Measurements from ENCODE around the gene KLF16. TPM values are rescaled to one million over a fixed set of nuclear protein-coding genes. Genes with fewer than 3 reads are reported as not detected.

KLF16 gene
- total and polyA plus RNA-seq, 11 donors: 2.9 to 19.7 (median 9.2) TPM

DNA sequence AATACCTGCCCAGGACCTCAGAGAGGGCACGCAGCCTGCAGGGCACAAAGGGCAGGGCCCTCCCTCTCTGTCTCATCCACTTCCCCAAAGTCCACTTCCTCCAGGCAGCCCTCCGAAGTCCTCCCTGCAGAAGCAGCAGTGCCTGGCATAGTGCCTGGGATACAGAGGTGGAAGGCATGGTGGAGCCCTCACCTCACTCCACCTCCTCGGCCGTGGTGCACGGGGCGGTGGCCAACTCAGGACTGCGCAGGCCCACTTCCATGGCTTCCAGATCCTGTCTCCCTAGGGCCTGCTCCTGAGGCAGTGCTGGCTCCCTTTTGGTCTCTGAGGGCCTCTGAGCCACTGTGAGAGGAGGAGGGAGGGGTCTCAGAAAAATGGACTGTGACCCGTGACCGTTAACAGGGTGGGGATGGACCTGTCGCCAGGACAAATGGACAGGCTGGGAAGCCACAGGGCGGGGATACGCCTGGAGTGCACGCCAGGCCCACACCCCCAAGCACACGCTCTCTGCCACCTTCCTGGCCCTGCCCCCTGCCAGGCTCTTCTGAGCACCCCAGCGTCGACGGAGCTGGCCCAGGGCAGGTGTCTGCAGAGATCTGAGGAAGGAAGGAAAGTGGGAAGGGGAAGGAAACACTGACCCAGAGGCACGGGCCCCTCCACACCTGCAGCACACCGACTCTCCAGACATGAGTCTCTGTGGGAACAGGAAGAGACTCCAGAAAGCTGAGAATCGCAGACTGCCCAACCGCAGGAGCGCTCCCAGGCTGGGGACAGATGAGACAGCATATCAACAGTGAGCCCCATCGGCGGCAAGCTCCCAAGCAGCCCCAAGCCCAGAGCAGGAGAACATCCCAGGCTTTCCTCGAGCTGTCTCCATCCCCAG lies 23.5 kb downstream of the KLF16 start:
- H3K27me3 ChIP-seq: no peaks in the 10 kb centered on the region
- intact Hi-C loops (cut with DNase I): no loop called here
- no peak for DNase-seq
- peak overlapping the region in 3 of 12 donors; percentile 47 to 50 (median 47) for H3K4me3 ChIP-seq
- TF ChIP-seq POLR2A (IDR thresholded peaks at IDR 0.05): no peak
- TF ChIP-seq CTCF (IDR thresholded peaks at IDR 0.05): no peak
- H3K36me3 ChIP-seq: peaks cover 0 to 8% (median 0%) of the 10 kb centered on the region in 9 donors
- H3K27ac ChIP-seq: peak overlapping the region in 10 of 12 donors; percentile 8 to 80 (median 67)
- peaks cover 0 to 89% (median 64%) of the 10 kb centered on the region in 12 donors for H3K4me1 ChIP-seq
- WGBS, 4 donors: 49 to 68% (median 63%) methylated on average over 22 to 25 of the region's 25 CpGs
- no peaks in the 10 kb centered on the region for H3K9me3 ChIP-seq
- peak in 1 of 4 donors; percentile 7 for ATAC-seq

DNA sequence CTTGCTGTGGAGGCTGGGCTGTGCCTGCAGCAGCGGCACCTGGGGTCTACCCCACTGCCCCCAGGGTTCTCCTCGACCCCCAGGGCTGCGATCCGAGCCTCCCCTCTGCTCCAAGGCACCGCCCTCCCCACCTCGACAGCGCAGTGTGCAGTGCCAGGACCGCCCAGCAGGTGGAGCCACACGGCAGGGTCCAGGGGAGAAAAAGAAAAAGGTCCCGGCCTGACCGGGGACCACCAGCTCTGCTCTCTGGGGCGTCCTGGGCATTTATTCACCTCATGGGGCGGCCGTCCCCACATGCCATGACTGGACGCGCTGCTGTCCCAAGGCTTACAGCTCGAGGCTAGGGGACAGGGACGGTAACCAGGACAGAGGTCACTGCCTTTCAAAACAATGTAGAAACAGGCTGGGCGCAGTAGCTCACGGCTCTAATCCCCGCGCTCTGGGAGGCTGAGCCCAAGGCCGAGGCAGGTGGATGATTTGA lies 25.7 kb downstream of the KLF16 start:
- intact Hi-C loops (cut with DNase I): no loop called here
- no peak overlapping the region for H3K27ac ChIP-seq
- H3K36me3 ChIP-seq: peaks cover 0 to 7% (median 0%) of the 10 kb centered on the region in 9 donors
- no peak overlapping the region for H3K4me3 ChIP-seq
- no peak for TF ChIP-seq POLR2A (IDR thresholded peaks at IDR 0.05)
- TF ChIP-seq CTCF (IDR thresholded peaks at IDR 0.05): peak; percentile 68 to 94 (median 83)
- ATAC-seq: peak in 3 of 4 donors; percentile 14 to 35 (median 20)
- WGBS, 4 donors: 33 to 58% (median 39%) methylated on average over 12 to 23 of the region's 23 CpGs
- no peaks in the 10 kb centered on the region for H3K27me3 ChIP-seq
- peaks cover 0 to 87% (median 48%) of the 10 kb centered on the region in 12 donors for H3K4me1 ChIP-seq
- no peak for DNase-seq
- no peaks in the 10 kb centered on the region for H3K9me3 ChIP-seq

- intact Hi-C loops (cut with DNase I): no loop called here
These were observed 26.2 kb downstream of the KLF16 start for GRCh38 chr19:1837222-1837565.

More at GRCh38 chr19:1837222-1837565, 26.2 kb downstream of the KLF16 start:
- H3K4me3 ChIP-seq: no peak overlapping the region
- peaks cover 0 to 7% (median 0%) of the 10 kb centered on the region in 9 donors for H3K36me3 ChIP-seq
- WGBS, 4 donors: 56 to 87% (median 68%) methylated on average over 3 to 11 of the region's 11 CpGs
- no peak for ATAC-seq
- no peak overlapping the region for H3K27ac ChIP-seq
- DNase-seq: no peak
- no peak for TF ChIP-seq POLR2A (IDR thresholded peaks at IDR 0.05)
- no peak for TF ChIP-seq CTCF (IDR thresholded peaks at IDR 0.05)
- no peaks in the 10 kb centered on the region for H3K9me3 ChIP-seq
- H3K4me1 ChIP-seq: peaks cover 0 to 83% (median 44%) of the 10 kb centered on the region in 12 donors
- H3K27me3 ChIP-seq: no peaks in the 10 kb centered on the region
